Measurements from ENCODE around the gene ZBED4.

ZBED4 gene

DNA sequence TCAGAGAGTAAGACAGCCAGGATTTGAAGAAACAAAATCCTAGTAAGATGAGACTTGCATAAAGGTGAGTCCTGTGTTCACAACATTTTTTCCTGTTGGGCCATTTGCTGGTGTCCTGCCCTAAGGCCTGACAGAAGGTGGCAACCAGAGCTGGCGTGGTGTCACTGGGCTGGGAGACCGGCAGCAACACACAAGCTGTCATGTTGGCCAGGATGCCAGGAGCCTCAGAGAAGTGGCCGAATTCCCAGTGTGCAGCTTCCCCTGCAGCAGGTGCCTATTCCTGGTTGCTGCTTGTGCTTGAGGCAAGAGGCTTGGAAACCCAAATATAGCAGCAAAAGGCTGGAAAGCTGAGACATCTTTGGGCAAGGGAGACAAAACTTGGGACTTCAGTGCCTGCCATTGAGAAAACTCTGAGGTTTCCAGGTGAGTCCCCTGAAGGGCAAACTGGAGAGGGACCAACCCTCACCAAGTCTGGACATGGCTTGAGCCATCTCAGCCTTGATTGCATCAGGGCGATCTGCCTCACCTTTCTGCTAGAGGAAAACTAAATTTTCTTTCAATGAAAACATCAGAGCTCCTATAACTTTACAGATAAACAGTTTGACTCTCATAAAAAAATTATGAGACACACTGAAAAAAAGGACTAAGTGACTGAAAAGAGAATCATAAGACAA, 38.7 kb downstream of the ZBED4 start:
- Histone ChIP-seq H3K4me3 (replicated peaks; ENCODE audit: low read depth, low read length) (no peak overlapping the region), H3K27me3 (replicated peaks; ENCODE audit: control insufficient read depth, insufficient read depth, low read length) (no peaks in the 10 kb centered on the region), H3K36me3 (ENCODE audit: control insufficient read depth, insufficient read depth, low read length) (peaks cover 12% of the 10 kb centered on the region)
- TF ChIP-seq, protein P1, sequence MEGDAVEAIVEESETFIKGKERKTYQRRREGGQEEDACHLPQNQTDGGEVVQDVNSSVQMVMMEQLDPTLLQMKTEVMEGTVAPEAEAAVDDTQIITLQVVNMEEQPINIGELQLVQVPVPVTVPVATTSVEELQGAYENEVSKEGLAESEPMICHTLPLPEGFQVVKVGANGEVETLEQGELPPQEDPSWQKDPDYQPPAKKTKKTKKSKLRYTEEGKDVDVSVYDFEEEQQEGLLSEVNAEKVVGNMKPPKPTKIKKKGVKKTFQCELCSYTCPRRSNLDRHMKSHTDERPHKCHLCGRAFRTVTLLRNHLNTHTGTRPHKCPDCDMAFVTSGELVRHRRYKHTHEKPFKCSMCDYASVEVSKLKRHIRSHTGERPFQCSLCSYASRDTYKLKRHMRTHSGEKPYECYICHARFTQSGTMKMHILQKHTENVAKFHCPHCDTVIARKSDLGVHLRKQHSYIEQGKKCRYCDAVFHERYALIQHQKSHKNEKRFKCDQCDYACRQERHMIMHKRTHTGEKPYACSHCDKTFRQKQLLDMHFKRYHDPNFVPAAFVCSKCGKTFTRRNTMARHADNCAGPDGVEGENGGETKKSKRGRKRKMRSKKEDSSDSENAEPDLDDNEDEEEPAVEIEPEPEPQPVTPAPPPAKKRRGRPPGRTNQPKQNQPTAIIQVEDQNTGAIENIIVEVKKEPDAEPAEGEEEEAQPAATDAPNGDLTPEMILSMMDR (IDR thresholded peaks at IDR 0.05; ENCODE audit: insufficient read depth, low read length, poor library complexity, severe bottlenecking): no peak
- DNase-seq (ENCODE audit: extremely low read depth, insufficient read length): no peak

GRCh38 chr22:49893025-49893424, 39.4 kb downstream of the ZBED4 start:
- Histone ChIP-seq H3K4me3 (replicated peaks; ENCODE audit: low read depth, low read length) (no peak overlapping the region), H3K36me3 (ENCODE audit: control insufficient read depth, insufficient read depth, low read length) (peaks cover 9% of the 10 kb centered on the region), H3K27me3 (replicated peaks; ENCODE audit: control insufficient read depth, insufficient read depth, low read length) (no peaks in the 10 kb centered on the region)
- TF ChIP-seq, protein P1 (IDR thresholded peaks at IDR 0.05; ENCODE audit: insufficient read depth, low read length, poor library complexity, severe bottlenecking): no peak
- no peak for DNase-seq (ENCODE audit: extremely low read depth, insufficient read length)

- TF ChIP-seq, protein P1 (IDR thresholded peaks at IDR 0.05; ENCODE audit: insufficient read depth, low read length, poor library complexity, severe bottlenecking): no peak
- Histone ChIP-seq H3K36me3 (ENCODE audit: control insufficient read depth, insufficient read depth, low read length) (peaks cover 5% of the 10 kb centered on the region), H3K27me3 (replicated peaks; ENCODE audit: control insufficient read depth, insufficient read depth, low read length) (no peaks in the 10 kb centered on the region), H3K4me3 (replicated peaks; ENCODE audit: low read depth, low read length) (no peak overlapping the region)
- DNase-seq (ENCODE audit: extremely low read depth, insufficient read length): no peak
These were observed 40.8 kb downstream of the ZBED4 start for GRCh38 chr22:49894322-49895054.

DNA sequence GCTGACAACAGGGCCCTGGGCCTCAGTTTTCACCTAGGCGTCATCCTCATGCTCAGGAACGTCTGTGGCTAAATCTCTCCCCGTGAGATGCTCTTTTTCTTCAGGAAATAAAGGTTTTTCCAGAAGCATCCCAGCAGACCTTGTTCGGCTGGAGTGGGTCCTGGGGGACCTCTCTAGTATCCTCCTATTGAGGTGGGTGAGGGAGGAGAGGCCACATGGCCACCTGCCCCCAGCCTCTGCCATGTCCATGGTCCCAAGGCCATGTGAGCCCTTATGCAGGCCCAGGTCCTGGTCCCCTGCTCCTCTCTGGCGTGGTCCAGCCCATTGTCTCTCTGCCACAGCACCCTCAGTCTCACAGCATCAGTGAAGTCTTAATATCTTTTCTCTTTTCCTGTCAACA, 42.6 kb downstream of the ZBED4 start:
- H3K36me3 ChIP-seq (ENCODE audit: control insufficient read depth, insufficient read depth, low read length): peaks cover 5% of the 10 kb centered on the region
- H3K27me3 ChIP-seq (replicated peaks; ENCODE audit: control insufficient read depth, insufficient read depth, low read length): no peaks in the 10 kb centered on the region
- DNase-seq (ENCODE audit: extremely low read depth, insufficient read length): no peak
- TF ChIP-seq, protein P1 (IDR thresholded peaks at IDR 0.05; ENCODE audit: insufficient read depth, low read length, poor library complexity, severe bottlenecking): no peak
- no peak overlapping the region for H3K4me3 ChIP-seq (replicated peaks; ENCODE audit: low read depth, low read length)

DNA sequence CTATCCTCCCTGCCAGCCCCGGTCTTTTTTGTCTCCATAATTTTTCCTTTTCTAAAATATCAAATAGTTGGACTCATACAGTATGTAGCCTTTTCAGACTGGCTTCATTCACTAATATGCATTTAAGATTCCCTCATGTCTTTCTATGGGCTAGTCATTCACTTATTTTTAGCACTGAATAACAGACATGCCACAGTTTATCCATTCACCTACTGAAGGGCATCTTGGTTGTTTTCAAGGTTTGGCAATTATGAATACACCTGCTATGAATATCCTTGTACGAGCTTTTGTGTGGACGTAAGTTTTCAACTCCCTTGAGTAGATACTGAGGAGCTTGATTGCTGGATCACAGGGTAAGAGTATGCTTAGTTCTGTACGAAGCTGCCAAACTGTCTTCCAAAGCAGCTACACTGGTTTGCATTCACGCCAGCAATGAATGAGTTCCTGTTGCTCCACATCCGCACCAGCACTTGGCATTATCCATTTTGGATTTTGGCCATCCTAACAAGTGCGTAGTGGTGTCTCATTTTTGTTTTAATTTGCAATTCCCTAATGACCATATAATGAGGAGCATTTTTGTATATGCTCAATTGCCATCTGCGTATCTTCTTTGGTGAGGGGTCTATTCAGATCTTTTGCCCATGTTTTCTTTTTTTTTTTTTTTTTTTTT, 43.5 kb downstream of the ZBED4 start:
- H3K36me3 ChIP-seq (ENCODE audit: control insufficient read depth, insufficient read depth, low read length): peaks cover 11% of the 10 kb centered on the region
- no peak overlapping the region for H3K4me3 ChIP-seq (replicated peaks; ENCODE audit: low read depth, low read length)
- DNase-seq (ENCODE audit: extremely low read depth, insufficient read length): no peak
- TF ChIP-seq, protein P1 (IDR thresholded peaks at IDR 0.05; ENCODE audit: insufficient read depth, low read length, poor library complexity, severe bottlenecking): no peak
- H3K27me3 ChIP-seq (replicated peaks; ENCODE audit: control insufficient read depth, insufficient read depth, low read length): no peaks in the 10 kb centered on the region
